ENCODE data around the gene OTUD5.

DNA sequence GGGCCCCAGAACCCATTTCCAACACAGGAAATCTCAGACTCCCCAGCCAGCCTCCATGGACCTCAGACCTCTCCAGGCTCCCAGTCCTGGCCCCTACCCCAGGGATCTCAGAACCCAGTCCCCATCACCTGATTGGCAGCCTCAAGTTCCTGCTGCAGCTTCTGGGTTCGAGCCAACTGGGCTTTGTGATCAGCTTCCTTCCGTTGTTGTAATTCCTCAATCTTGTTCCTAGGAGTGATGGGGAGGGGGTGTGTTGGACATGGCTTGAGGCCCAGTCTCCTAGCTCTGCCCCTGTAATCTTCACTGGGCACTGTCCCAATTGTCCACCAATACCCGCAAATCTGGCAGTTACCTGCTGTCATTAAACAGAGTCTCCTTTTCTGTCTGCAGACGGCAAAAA is 32.1 kb upstream of the OTUD5 start:
- no peak for TF ChIP-seq CTCF (IDR thresholded peaks at IDR 0.05; ENCODE audit: low read length)
- TF ChIP-seq EZH2 (IDR thresholded peaks at IDR 0.05; ENCODE audit: borderline replicate concordance, low read length): no peak
